Measurements from ENCODE around the gene MYBPHL. TPM values are rescaled to one million over a fixed set of nuclear protein-coding genes. Genes with fewer than 3 reads are reported as not detected.

MYBPHL gene
- total and polyA plus RNA-seq, 4 donors = 0.34 to 3.3 (median 1.4) TPM

- H3K27me3 ChIP-seq (ENCODE audit: control insufficient read depth in 3 of 3, insufficient read depth in 3 of 3, low read length in 2 of 3) = no peaks in the 10 kb centered on the region
Measured at GRCh38 chr1:109351457-109351856, 44.6 kb upstream of the MYBPHL start.

GRCh38 chr1:109350655-109351054 lies 43.8 kb upstream of the MYBPHL start:
- peaks cover 0 to 2% (median 0%) of the 10 kb centered on the region in 5 donors for H3K4me1 ChIP-seq (ENCODE audit: control insufficient read depth in 5 of 5, insufficient read depth in 5 of 5, low read length in 5 of 5)
- no peaks in the 10 kb centered on the region for H3K27me3 ChIP-seq (ENCODE audit: control insufficient read depth in 3 of 3, insufficient read depth in 3 of 3, low read length in 2 of 3)
- H3K9ac ChIP-seq (ENCODE audit: insufficient read depth in 1 of 2, low read length in 2 of 2) = no peak overlapping the region
- no peak for TF ChIP-seq CTCF (IDR thresholded peaks at IDR 0.05; ENCODE audit: control extremely low read depth, extremely low read depth)
- H3K4me3 ChIP-seq = no peak overlapping the region
- DNase-seq (no peak), ATAC-seq (ENCODE audit: insufficient read depth, low FRiP score) (peak; percentile 75)
- H3K9me3 ChIP-seq (ENCODE audit: control insufficient read depth in 4 of 4, insufficient read depth in 3 of 4, low read length in 3 of 4) = no peaks in the 10 kb centered on the region
- H3K36me3 ChIP-seq (ENCODE audit: control insufficient read depth in 4 of 4, insufficient read depth in 4 of 4, low read length in 4 of 4) = peaks cover under 1 to 26% (median 8%) of the 10 kb centered on the region in 4 donors
- WGBS, 2 donors = 75 to 76% methylated on average over 1 of the region's 1 CpG
- H3K27ac ChIP-seq (ENCODE audit: low read depth in 1 of 2, low read length in 1 of 2) = no peak overlapping the region

More at GRCh38 chr1:109351457-109351856, 44.6 kb upstream of the MYBPHL start:
- DNase-seq (no peak), ATAC-seq (ENCODE audit: insufficient read depth, low FRiP score) (no peak)
- Histone ChIP-seq H3K4me1 (ENCODE audit: control insufficient read depth in 5 of 5, insufficient read depth in 5 of 5, low read length in 5 of 5) (peaks cover 0 to 6% (median 4%) of the 10 kb centered on the region in 5 donors), H3K4me3 (no peak overlapping the region), H3K9me3 (ENCODE audit: control insufficient read depth in 4 of 4, insufficient read depth in 3 of 4, low read length in 3 of 4) (peaks cover 0 to 3% (median 0%) of the 10 kb centered on the region in 4 donors), H3K36me3 (ENCODE audit: control insufficient read depth in 4 of 4, insufficient read depth in 4 of 4, low read length in 4 of 4) (peaks cover 0 to 26% (median 8%) of the 10 kb centered on the region in 4 donors), H3K27ac (ENCODE audit: low read depth in 1 of 2, low read length in 1 of 2) (peak overlapping the region in 1 of 2 donors; percentile 34), H3K9ac (ENCODE audit: insufficient read depth in 1 of 2, low read length in 2 of 2) (no peak overlapping the region)
- WGBS, 2 donors = 72 to 91% methylated on average over 5 of the region's 5 CpGs
- TF ChIP-seq CTCF (IDR thresholded peaks at IDR 0.05; ENCODE audit: control extremely low read depth, extremely low read depth) = no peak

- peaks cover 4 to 26% (median 8%) of the 10 kb centered on the region in 4 donors for H3K36me3 ChIP-seq (ENCODE audit: control insufficient read depth in 4 of 4, insufficient read depth in 4 of 4, low read length in 4 of 4)
- 79 to 83% methylated on average over 4 of the region's 4 CpGs for WGBS, 2 donors
- TF ChIP-seq CTCF (IDR thresholded peaks at IDR 0.05; ENCODE audit: control extremely low read depth, extremely low read depth) = no peak
Measured at GRCh38 chr1:109350182-109350581, 43.4 kb upstream of the MYBPHL start.

GRCh38 chr1:109347511-109347910 lies 40.7 kb upstream of the MYBPHL start:
- Histone ChIP-seq H3K36me3 (ENCODE audit: control insufficient read depth in 4 of 4, insufficient read depth in 4 of 4, low read length in 4 of 4) (peaks cover 0 to 23% (median 10%) of the 10 kb centered on the region in 4 donors), H3K27me3 (ENCODE audit: control insufficient read depth in 3 of 3, insufficient read depth in 3 of 3, low read length in 2 of 3) (no peaks in the 10 kb centered on the region), H3K4me3 (no peak overlapping the region), H3K4me1 (ENCODE audit: control insufficient read depth in 5 of 5, insufficient read depth in 5 of 5, low read length in 5 of 5) (peaks cover 0 to 2% (median 0%) of the 10 kb centered on the region in 5 donors), H3K9ac (ENCODE audit: insufficient read depth in 1 of 2, low read length in 2 of 2) (no peak overlapping the region), H3K27ac (ENCODE audit: low read depth in 1 of 2, low read length in 1 of 2) (no peak overlapping the region), H3K9me3 (ENCODE audit: control insufficient read depth in 4 of 4, insufficient read depth in 3 of 4, low read length in 3 of 4) (no peaks in the 10 kb centered on the region)
- 83 to 92% methylated on average over 6 of the region's 6 CpGs for WGBS, 2 donors
- DNase-seq (peak; percentile 17 to 49 (median 30)), ATAC-seq (ENCODE audit: insufficient read depth, low FRiP score) (no peak)
- no peak for TF ChIP-seq CTCF (IDR thresholded peaks at IDR 0.05; ENCODE audit: control extremely low read depth, extremely low read depth)

More at GRCh38 chr1:109350182-109350581, 43.4 kb upstream of the MYBPHL start:
- no peaks in the 10 kb centered on the region for H3K27me3 ChIP-seq (ENCODE audit: control insufficient read depth in 3 of 3, insufficient read depth in 3 of 3, low read length in 2 of 3)
- ATAC-seq (ENCODE audit: insufficient read depth, low FRiP score) = no peak
- H3K9me3 ChIP-seq (ENCODE audit: control insufficient read depth in 4 of 4, insufficient read depth in 3 of 4, low read length in 3 of 4) = no peaks in the 10 kb centered on the region
- H3K4me3 ChIP-seq = no peak overlapping the region
- peaks cover 0 to 2% (median 0%) of the 10 kb centered on the region in 5 donors for H3K4me1 ChIP-seq (ENCODE audit: control insufficient read depth in 5 of 5, insufficient read depth in 5 of 5, low read length in 5 of 5)
- H3K9ac ChIP-seq (ENCODE audit: insufficient read depth in 1 of 2, low read length in 2 of 2) = no peak overlapping the region
- no peak overlapping the region for H3K27ac ChIP-seq (ENCODE audit: low read depth in 1 of 2, low read length in 1 of 2)
- DNase-seq = no peak
